Aorta (tissue), 5 donors: ENCODE results near the gene ZDHHC1. TPM values are rescaled to one million over a fixed set of nuclear protein-coding genes. Genes with fewer than 3 reads are reported as not detected.
"Not testable (repeated sequence)": the region's sequence is repeated elsewhere in the genome, so short reads cannot be mapped to it uniquely, and the experiment has no call there.

Experiments
- ATAC-seq: fragments of 200-7000 bp; cut with Tn5 transposase; one replicate; pipeline ENCODE4 v1.9.1; 2022; ENCODE audit warnings: moderate library complexity; ENCODE audit not compliant: low FRiP score
- DNase-seq, 2 donors: peaks; one replicate each; pipeline ENCODE4 v3.0.0-alpha.2; 2020
- H3K27ac ChIP-seq, 2 donors: one replicate each; pipeline ENCODE4 v1.5.1; 2013; ENCODE audit warnings: low read length in 2 of 2, mild to moderate bottlenecking in 2 of 2, moderate library complexity in 2 of 2, control low read depth in 1 of 2, inconsistent platforms in 1 of 2, low read depth in 1 of 2
- H3K27me3 ChIP-seq, 2 donors: one replicate each; pipeline ENCODE4 v1.6.1; 2013; ENCODE audit warnings: control low read depth in 1 of 2, low read length in 1 of 2, mild to moderate bottlenecking in 1 of 2, moderate library complexity in 1 of 2; ENCODE audit not compliant: insufficient read depth in 2 of 2, control insufficient read depth in 1 of 2
- H3K36me3 ChIP-seq, 2 donors: one replicate each; pipeline ENCODE4 v1.6.1; 2013; ENCODE audit warnings: control low read depth in 1 of 2, low read length in 1 of 2, mild to moderate bottlenecking in 1 of 2; ENCODE audit not compliant: insufficient read depth in 2 of 2, control insufficient read depth in 1 of 2
- H3K4me1 ChIP-seq, 2 donors: one replicate each; pipeline ENCODE4 v1.6.1; 2013; ENCODE audit warnings: low read length in 2 of 2, control low read depth in 1 of 2, mild to moderate bottlenecking in 1 of 2, moderate library complexity in 1 of 2; ENCODE audit not compliant: insufficient read depth in 2 of 2, control insufficient read depth in 1 of 2
- H3K4me3 ChIP-seq, 2 donors: one replicate each; pipeline ENCODE4 v1.5.1; 2013; ENCODE audit warnings: low read length in 2 of 2, control low read depth in 1 of 2, mild to moderate bottlenecking in 1 of 2
- H3K9me3 ChIP-seq: one replicate; pipeline ENCODE4 v1.6.1; 2013; ENCODE audit warnings: mild to moderate bottlenecking, low read length; ENCODE audit not compliant: control insufficient read depth
- WGBS, 2 donors: extraction: QIAGEN DNeasy Blood & Tissue Kit; methylation state at CpG; one replicate each; pipeline ENCODE4 v1.1.7; 2013; 5-methylcytosine and 5-hydroxymethylcytosine counted together
- intact Hi-C, 2 donors: fragments of 100-400 bp; cut with DNase I; formaldehyde crosslinking; loops; one replicate each; pipeline versions ENCODE4 v1.14.2 to v1.15.0; 2022
- polyA plus RNA-seq, 2 donors: library from polyadenylated mRNA; stranded (reverse); fragments of 200-250 nt; gene quantifications; one replicate each; pipeline ENCODE4 v1.2.3, GENCODE V29; 2013
- total RNA-seq, 2 donors: library from RNA; stranded (reverse); fragmentation: NEBNext Ultra II Directional; extraction: Animal tissue kit (Norgen Biotek cat#: 25700); gene quantifications; one replicate each; pipeline ENCODE4 v1.2.1, GENCODE V29; 2021
- donor health status: healthy with polysubstance abuse.
- donor health status: Bipolar disorder and iron deficiency.
- donor health status: DM: no; HTN: no; CAD: no.
- donor health status: DM: no; HTN: no; CAD: no.
- donor health status: DM: yes; HTN: yes; CAD: no.

ZDHHC1 gene
- total and polyA plus RNA-seq, 4 donors, result 5.3 to 14.8 (median 9.8) TPM

- intact Hi-C loops, result no loop called here
- 19 to 24% methylated on average over 9 of the region's 9 CpGs for WGBS, 2 donors
- Histone ChIP-seq H3K4me3 (no peak overlapping the region), H3K27me3 (no peaks in the 10 kb centered on the region), H3K9me3 (no peaks in the 10 kb centered on the region), H3K4me1 (no peaks in the 10 kb centered on the region), H3K36me3 (no peaks in the 10 kb centered on the region), H3K27ac (no peak overlapping the region)
- DNase-seq (no peak), ATAC-seq (no peak)
Measured at GRCh38 chr16:67423611-67424260, 7.5 kb upstream of the ZDHHC1 start.

- no peaks in the 10 kb centered on the region for H3K9me3 ChIP-seq
- no peak overlapping the region for H3K27ac ChIP-seq
- intact Hi-C loops, result no loop called here
- no peaks in the 10 kb centered on the region for H3K4me1 ChIP-seq
- no peak for ATAC-seq
- H3K36me3 ChIP-seq, result no peaks in the 10 kb centered on the region
- H3K4me3 ChIP-seq, result no peak overlapping the region
- H3K27me3 ChIP-seq, result no peaks in the 10 kb centered on the region
- DNase-seq, result no peak
- WGBS, 2 donors, result 85 to 90% methylated on average over 5 of the region's 5 CpGs
Measured at GRCh38 chr16:67423015-67423414, 6.7 kb upstream of the ZDHHC1 start.

- H3K4me1 ChIP-seq, result no peaks in the 10 kb centered on the region
- no peak overlapping the region for H3K27ac ChIP-seq
- H3K36me3 ChIP-seq, result no peaks in the 10 kb centered on the region
- DNase-seq, result no peak
- WGBS, 2 donors, result 86% methylated on average over 4 of the region's 4 CpGs
- no peaks in the 10 kb centered on the region for H3K27me3 ChIP-seq
- H3K4me3 ChIP-seq, result no peak overlapping the region
- no peak for ATAC-seq
- intact Hi-C loops, result no loop called here
- H3K9me3 ChIP-seq, result no peaks in the 10 kb centered on the region
Measured at GRCh38 chr16:67421030-67421429, 4.8 kb upstream of the ZDHHC1 start.

- DNase-seq, result no peak
- no peak overlapping the region for H3K27ac ChIP-seq
- no peaks in the 10 kb centered on the region for H3K4me1 ChIP-seq
- no peak for ATAC-seq
- no peaks in the 10 kb centered on the region for H3K36me3 ChIP-seq
- WGBS, 2 donors, result 82 to 95% methylated on average over 3 of the region's 3 CpGs
- H3K27me3 ChIP-seq, result no peaks in the 10 kb centered on the region
- H3K9me3 ChIP-seq, result no peaks in the 10 kb centered on the region
- no peak overlapping the region for H3K4me3 ChIP-seq
- intact Hi-C loops, result no loop called here
Measured at GRCh38 chr16:67419931-67420330, 3.7 kb upstream of the ZDHHC1 start.

- Histone ChIP-seq H3K27ac (no peak overlapping the region), H3K4me3 (no peak overlapping the region), H3K36me3 (no peaks in the 10 kb centered on the region), H3K27me3 (no peaks in the 10 kb centered on the region), H3K9me3 (no peaks in the 10 kb centered on the region), H3K4me1 (no peaks in the 10 kb centered on the region)
- ATAC-seq (no peak), DNase-seq (no peak)
- intact Hi-C loops, result no loop called here
- 96% methylated on average over 3 of the region's 3 CpGs for WGBS, 2 donors
Measured at GRCh38 chr16:67419502-67419901, 3.2 kb upstream of the ZDHHC1 start.

- 89 to 94% methylated on average over 2 of the region's 2 CpGs for WGBS, 2 donors
- Histone ChIP-seq H3K4me1 (no peaks in the 10 kb centered on the region), H3K9me3 (no peaks in the 10 kb centered on the region), H3K4me3 (no peak overlapping the region), H3K27me3 (no peaks in the 10 kb centered on the region), H3K27ac (no peak overlapping the region), H3K36me3 (no peaks in the 10 kb centered on the region)
- intact Hi-C loops, result no loop called here
- DNase-seq (no peak), ATAC-seq (no peak)
Measured at GRCh38 chr16:67417333-67418061, 1.2 kb upstream of the ZDHHC1 start.

- 88 to 91% methylated on average over 19 of the region's 19 CpGs for WGBS, 2 donors
- H3K27me3 ChIP-seq, H3K36me3 ChIP-seq, intact Hi-C loops, H3K9me3 ChIP-seq, DNase-seq, ATAC-seq, H3K4me1 ChIP-seq, H3K27ac ChIP-seq: not testable (repeated sequence)
- peak overlapping the region in 1 of 2 donors; percentile 70 for H3K4me3 ChIP-seq
Measured at GRCh38 chr16:67415421-67415820, 856 bp downstream of the ZDHHC1 start.

GRCh38 chr16:67413978-67414911, 2.0 kb downstream of the ZDHHC1 start:
- Histone ChIP-seq H3K9me3 (no peaks in the 10 kb centered on the region), H3K27ac (no peak overlapping the region), H3K27me3 (no peaks in the 10 kb centered on the region), H3K4me1 (no peaks in the 10 kb centered on the region), H3K4me3 (no peak overlapping the region), H3K36me3 (no peaks in the 10 kb centered on the region)
- no peak for ATAC-seq
- DNase-seq, result no peak
- WGBS, 2 donors, result 65 to 70% methylated on average over 6 of the region's 6 CpGs
- intact Hi-C loops, result no loop called here
